ENCODE measurements around the gene LEF1.

Gene LEF1

GRCh38 chr4:108109997-108110416, 58.7 kb downstream of the LEF1 start:
- no peak for DNase-seq (ENCODE audit: low read depth)

GRCh38 chr4:108109111-108109510, 59.6 kb downstream of the LEF1 start:
- no peak for DNase-seq (ENCODE audit: low read depth)

- peak; percentile 40 for DNase-seq (ENCODE audit: low read depth)
These were observed 60.9 kb downstream of the LEF1 start for GRCh38 chr4:108107729-108108382.

- DNase-seq (ENCODE audit: low read depth): no peak
These were observed 61.6 kb downstream of the LEF1 start for GRCh38 chr4:108107101-108107500.

DNA sequence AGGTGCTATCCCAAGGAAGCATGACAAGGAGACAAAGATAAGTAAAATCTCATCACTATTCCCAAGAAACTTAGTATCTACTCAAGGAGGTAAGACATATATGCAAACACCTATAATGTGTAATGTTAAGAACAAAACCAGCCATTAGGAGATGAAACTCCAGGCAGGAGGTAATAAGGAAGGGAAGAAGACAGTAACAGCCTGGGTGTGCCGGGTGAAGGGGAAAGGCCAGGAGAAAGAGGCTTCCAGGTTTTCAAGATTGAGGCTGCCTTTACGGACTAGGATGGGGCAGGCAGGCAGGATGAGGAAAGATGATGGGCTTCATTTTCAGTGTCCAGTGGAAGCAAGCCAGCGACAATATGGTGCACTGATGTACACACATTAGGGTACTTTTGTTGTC, 62.5 kb downstream of the LEF1 start:
- DNase-seq (ENCODE audit: low read depth): no peak

DNA sequence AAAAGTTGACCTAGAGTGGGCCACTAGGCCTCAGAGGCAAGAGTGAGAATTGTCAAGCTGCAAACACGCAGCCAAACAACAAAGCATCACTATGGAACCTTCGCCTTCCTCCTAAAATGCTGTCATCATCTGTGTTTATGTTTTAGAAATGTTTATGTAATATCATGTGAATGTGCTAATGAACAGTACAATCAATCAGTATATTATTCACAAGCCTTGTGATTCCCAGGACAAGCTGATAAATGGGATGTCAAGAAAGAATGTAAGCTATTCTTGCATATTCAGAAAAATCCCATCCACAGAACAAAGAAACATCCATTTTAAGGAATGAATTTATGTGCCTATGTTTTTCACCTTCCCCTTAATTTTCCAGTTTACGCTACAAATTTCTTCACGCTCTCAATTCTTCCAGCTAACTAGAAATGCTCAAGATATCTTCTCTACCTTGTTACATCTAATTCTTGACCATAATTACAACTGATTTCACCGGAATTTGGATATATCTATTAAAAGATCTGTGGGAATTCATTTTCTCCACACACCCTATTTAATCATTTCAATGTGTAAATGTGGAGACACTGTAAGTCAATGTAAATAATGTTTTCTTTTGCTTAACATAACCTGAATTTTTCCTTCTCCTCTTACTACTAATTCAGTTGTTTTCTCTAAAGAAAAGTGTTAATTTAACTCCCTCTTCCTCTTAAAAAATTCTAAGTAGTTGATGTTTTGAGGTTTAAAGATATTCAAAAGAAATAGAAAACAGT, 65.5 kb downstream of the LEF1 start:
- no peak for DNase-seq (ENCODE audit: low read depth)

DNA sequence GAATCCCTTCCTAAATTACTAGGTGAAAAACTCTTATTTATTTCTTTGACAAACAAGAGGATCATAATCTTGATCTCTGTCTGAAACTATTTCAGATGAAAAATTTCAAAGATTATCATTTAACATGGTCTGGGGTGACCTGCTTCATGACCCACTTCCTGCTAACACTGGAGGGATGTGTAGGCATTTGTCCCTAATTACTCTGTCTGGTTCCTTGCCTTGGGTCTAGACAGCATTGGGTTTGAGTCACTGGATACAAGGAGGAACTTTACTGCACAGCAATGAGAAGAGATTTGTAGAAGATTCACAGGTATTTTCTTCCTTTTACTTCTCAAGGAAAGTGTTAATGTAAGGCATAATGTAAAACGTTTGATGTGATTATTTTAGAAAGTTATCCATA, 67.9 kb downstream of the LEF1 start:
- no peak for DNase-seq (ENCODE audit: low read depth)

DNA sequence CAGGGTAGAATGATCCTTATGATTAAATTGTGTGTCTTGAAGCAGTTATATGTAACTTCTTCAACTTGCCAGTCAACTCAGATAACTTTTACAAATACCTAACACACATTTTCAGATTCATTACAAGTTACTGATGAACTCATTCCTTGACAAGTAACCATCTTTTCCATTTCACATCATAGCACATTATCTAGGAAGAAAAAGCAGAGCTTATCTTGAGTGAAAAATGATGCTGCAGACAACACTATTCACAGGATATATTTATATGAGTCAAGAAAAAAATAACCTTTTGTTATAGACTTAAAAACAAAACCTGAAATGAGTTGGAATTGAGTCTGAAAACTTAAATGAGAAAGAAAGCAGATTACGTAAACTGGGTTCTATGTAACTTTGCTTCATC, 68.9 kb downstream of the LEF1 start:
- no peak for DNase-seq (ENCODE audit: low read depth)

DNA sequence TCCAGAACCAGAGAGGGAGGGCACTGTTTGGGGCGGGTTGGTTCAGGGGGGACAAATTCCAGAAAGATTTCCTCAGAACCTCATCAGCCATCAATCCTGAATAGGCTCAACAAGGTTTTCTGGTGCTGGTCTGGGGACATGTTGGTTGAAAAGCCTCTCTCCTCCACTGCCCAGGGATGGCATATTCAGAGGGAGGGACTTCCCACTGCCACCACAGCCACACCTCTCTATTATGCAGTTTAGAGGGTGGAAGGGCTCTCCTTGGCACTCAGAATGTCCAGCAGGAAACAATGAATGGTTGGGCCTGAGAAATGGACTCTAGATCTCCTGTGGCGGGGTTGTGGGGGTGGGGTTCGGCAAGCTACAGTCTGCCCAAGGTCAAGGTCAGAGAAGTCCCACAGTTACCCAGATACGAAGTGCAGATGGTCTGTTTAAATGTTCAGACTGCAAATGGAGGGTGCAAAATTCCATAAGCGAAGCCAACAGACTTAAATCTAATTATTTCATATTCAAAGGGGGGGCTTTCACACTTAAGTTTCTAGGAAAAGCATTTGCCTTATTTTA, 70.7 kb downstream of the LEF1 start:
- DNase-seq (ENCODE audit: low read depth): no peak

DNA sequence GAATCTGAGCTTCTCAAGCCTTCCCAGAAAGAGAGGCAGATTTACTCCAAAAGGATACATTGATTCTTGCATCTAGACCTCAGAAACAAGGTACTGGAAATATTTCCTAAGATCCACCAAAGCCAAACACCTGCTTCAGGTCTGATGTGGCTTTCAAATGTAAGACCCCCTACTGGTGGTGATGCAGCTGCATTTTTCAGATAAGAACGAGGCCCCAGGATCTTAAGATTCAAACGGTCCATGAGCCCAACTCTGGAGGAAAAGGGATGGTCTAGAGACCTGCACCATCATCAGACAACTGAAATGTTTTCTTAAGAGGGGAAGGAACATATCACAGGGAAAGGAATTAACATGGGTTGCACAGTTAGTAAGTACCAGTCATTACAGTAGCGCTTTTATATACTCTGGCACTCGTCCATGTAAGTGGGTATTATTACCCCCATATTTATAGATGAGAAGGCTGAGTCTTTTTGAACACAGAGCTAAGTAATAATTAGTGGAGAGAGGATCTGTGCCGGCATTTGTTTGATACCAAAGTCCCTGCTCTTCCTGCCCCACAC, 73.7 kb downstream of the LEF1 start:
- no peak for DNase-seq (ENCODE audit: low read depth)

DNA sequence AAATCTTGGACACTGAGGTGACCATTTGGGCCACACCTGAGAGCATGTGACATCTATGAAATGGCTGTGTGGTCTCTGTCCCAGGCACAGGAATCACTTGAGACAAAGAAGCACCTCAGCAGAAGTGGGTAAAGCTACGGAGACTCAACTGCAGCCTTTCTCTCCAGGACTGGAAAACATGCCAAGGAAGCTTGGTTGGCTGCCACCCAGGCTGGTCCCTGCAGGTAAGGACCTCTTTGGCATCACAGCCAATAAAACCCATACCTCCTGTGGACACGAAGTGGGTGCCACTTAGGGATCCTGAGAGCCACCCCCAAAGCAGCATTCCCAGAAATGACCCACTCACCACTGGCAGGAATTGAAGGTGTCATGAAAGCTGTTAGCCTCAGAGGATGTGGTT, 74.6 kb downstream of the LEF1 start:
- no peak for DNase-seq (ENCODE audit: low read depth)

GRCh38 chr4:108092288-108092687, 76.4 kb downstream of the LEF1 start:
- DNase-seq (ENCODE audit: low read depth): no peak

- DNase-seq (ENCODE audit: low read depth): no peak
These were observed 81.3 kb downstream of the LEF1 start for GRCh38 chr4:108087293-108087967.

DNA sequence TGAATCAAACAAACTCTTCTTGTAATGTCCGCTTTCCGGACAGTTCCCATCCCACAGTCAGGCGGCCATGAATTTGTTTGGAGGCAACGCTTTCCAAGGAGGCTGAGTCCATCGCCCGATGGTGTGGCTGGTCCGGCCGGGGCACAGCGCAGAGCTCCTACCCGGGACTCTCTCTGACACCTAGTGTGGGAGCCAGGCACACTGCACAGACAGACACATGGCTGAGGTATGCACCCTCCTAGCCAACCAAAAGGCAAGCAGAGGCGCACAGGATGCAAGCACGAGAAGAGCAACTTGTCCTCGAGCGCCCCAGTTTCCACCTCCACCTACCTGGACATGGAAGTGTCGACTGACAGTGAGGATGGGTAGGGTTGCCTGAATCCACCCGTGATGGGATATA, 87.5 kb downstream of the LEF1 start:
- DNase-seq (ENCODE audit: low read depth): no peak

DNA sequence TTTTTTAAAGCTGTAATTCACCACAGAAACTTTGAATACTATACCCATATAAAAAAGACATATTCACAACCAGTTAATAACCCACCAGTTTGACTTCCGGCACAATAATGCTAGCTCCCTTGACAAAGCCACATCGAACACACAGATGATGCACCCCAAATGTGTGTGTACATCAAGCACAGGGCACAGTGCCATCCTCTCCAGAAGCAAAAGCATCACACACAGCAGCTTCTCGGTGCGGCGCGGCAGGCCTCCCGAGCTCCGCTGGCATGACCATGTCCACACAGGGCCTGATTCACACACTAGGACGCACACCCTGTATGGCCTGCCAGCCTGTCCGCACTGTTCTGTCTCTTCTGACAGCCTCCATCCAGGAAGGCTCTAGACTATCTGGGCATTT, 88.0 kb downstream of the LEF1 start:
- DNase-seq (ENCODE audit: low read depth): peak; percentile 20

DNA sequence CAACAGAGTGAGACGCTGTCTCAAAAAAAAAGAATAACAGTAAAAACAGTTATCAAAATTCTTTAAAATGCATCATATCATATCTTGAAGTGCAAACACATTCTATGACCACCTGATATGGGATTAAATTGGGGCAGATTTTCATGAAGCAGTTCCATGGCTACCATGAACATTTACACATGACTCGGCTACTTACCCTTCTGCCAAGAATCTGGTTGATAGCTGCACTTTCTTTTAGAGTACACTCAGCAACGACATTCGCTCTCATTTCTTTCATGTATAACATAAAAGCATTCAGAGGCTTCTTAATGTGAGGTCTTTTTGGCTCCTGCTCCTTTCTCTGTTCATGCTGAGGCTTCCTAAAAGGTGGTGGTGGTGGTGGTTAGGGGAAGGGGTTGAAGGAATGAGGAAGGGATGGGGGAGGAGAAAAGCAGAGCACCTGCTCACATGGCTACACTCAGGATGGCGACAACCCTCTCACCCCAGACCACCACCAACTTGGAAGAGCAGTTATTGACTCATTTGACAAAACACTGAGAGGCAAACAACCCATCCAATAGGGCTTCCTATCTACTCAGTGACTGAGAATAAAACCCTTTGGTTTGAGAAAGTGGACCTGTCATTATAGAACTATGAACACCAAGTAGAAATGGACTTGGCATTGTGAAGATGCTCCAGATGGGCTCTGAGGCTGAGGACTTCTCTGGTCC, 90.6 kb downstream of the LEF1 start:
- DNase-seq (ENCODE audit: low read depth): no peak

DNA sequence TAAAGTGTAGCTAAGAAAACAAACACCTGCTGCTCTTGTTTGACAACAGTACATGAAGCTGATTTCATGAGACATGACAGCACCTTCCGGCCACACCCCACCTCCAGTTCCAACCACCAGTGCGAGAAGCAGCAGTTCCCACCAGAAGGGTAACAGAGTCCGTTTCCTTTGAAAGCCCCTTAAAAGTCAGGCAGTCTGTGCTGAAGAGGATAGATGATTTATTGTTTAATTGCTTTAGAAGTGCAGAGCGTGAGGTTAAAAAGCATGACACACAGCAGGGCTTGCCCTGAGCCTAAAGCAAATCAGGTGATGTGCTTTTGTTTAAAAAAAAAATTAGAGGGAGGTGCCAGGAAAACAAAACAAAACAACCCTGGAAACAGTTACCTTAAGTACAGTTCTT, 96.4 kb downstream of the LEF1 start:
- peak; percentile 42 for DNase-seq (ENCODE audit: low read depth)

- no peak for DNase-seq (ENCODE audit: low read depth)
These were observed 98.0 kb downstream of the LEF1 start for GRCh38 chr4:108070775-108071174.

- no peak for DNase-seq (ENCODE audit: low read depth)
These were observed 100.3 kb downstream of the LEF1 start for GRCh38 chr4:108068442-108068841.

- no peak for DNase-seq (ENCODE audit: low read depth)
These were observed 107.9 kb downstream of the LEF1 start for GRCh38 chr4:108060686-108061321.

DNA sequence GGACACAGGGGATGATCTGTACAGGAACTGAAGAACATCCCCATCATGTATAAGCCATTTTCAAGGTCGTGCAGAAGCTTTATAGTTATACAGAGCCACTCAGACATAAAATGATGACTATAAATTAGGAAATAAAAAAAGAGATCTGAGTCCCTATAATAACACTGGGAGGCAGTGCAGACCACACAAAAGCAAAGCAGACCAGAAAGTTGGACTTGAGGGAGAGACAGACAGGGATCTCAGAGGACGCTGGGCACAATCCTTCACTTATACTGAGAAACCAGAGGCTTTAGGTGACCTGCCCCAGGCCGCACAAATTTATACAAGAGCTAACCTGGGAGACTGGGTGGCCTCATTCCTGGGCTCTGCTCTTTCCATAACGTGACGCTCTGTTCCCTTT, 108.6 kb downstream of the LEF1 start:
- no peak for DNase-seq (ENCODE audit: low read depth)

Data from stimulated activated CD8-positive, alpha-beta memory T cell treated with anti-CD3 and anti-CD28 coated beads, Interleukin-12 subunit alpha, Interleukin-12 subunit beta, amount 100 ng/mL, for 1 hour (primary cell).